Measurements from ENCODE around the gene ABLIM2.

- TF ChIP-seq REST (IDR thresholded peaks at IDR 0.05; ENCODE audit: insufficient replicate concordance, low read depth) (no peak), CTCF (IDR thresholded peaks at IDR 0.05; ENCODE audit: insufficient read depth, low read length) (no peak), GABPA (IDR thresholded peaks at IDR 0.05; ENCODE audit: low read depth) (no peak), POLR2AphosphoS5 (IDR thresholded peaks at IDR 0.05; ENCODE audit: low read depth) (no peak), SPI1 (IDR thresholded peaks at IDR 0.05; ENCODE audit: borderline replicate concordance, low read depth) (no peak)
These were observed 125.4 kb downstream of the ABLIM2 start for GRCh38 chr4:8033067-8033755.
